IMR-90 (cell line): ENCODE measurements around the gene DPP6. TPM values are rescaled to one million over a fixed set of nuclear protein-coding genes. Genes with fewer than 3 reads are reported as not detected.

ENCODE experiments used
- ATAC-seq: fragments of 200-7000 bp; cut with Tn5 transposase; 2 replicates; pipeline ENCODE4 v1.9.1; 2020; ENCODE audit warnings: low read depth, mild to moderate bottlenecking, moderate library complexity
- BruUV-seq: library from RNA; stranded (reverse); fragments of 400-500 nt; replicated peaks from 2 replicates; lab custom pipeline; 2021; lab: Mats Ljungman, UMichigan
- CTCF ChIA-PET: fragments of 300-600 bp; formaldehyde crosslinking; extraction: SDS; loops from one replicate; lab custom pipeline; 2021; ENCODE audit warnings: antibody characterized with exemption; lab: Yijun Ruan, JAX
- POLR2A ChIA-PET: fragments of 300-600 bp; sonication (Branson Sonifier 250); formaldehyde crosslinking; loops from one replicate; lab custom pipeline; 2022; ENCODE audit warnings: antibody characterized with exemption; ENCODE audit not compliant: unreplicated experiment; lab: Charles Lee
- DNase-seq: peaks from one replicate; pipeline ENCODE4 v3.0.0; 2013
- H2AFZ ChIP-seq: replicated peaks from 2 replicates; pipeline ENCODE3; 2013; ENCODE audit warnings: low read length, mild to moderate bottlenecking; ENCODE audit not compliant: poor library complexity
- H2AK5ac ChIP-seq: 2 replicates; pipeline ENCODE4 v1.6.1; 2013; ENCODE audit warnings: low read depth, low read length, inconsistent platforms
- H2AK9ac ChIP-seq: replicated peaks from 2 replicates; pipeline ENCODE3; 2013; ENCODE audit warnings: mild to moderate bottlenecking, low read depth, low read length, moderate library complexity; ENCODE audit not compliant: poor library complexity
- H2BK120ac ChIP-seq: 2 replicates; pipeline ENCODE4 v1.6.1; 2013; ENCODE audit warnings: low read depth, low read length, inconsistent platforms
- H2BK15ac ChIP-seq: 3 replicates; pipeline ENCODE4 v1.6.1; 2013; ENCODE audit warnings: low read depth, low read length, inconsistent platforms
- H2BK20ac ChIP-seq: 2 replicates; pipeline ENCODE4 v1.6.1; 2013; ENCODE audit warnings: low read depth, mild to moderate bottlenecking, inconsistent platforms, low read length, moderate library complexity
- H2BK5ac ChIP-seq: 2 replicates; pipeline ENCODE4 v1.6.1; 2013; ENCODE audit warnings: mild to moderate bottlenecking, low read depth, low read length, inconsistent platforms; ENCODE audit not compliant: poor library complexity, severe bottlenecking
- H3K14ac ChIP-seq: replicated peaks from 2 replicates; pipeline ENCODE4 v1.6.1; 2013; ENCODE audit warnings: low read depth, low read length, inconsistent platforms
- H3K18ac ChIP-seq: 2 replicates; pipeline ENCODE4 v1.6.1; 2013; ENCODE audit warnings: low read depth, low read length, control low read depth
- H3K23ac ChIP-seq: 2 replicates; pipeline ENCODE4 v1.6.1; 2013; ENCODE audit warnings: low read depth, low read length, inconsistent platforms
- H3K27ac ChIP-seq: 2 replicates; pipeline ENCODE4 v1.5.1; 2013; ENCODE audit warnings: mild to moderate bottlenecking, control low read depth, low read length; ENCODE audit not compliant: insufficient read depth
- H3K27me3 ChIP-seq: 2 replicates; pipeline ENCODE4 v1.6.1; 2013; ENCODE audit warnings: low read length; ENCODE audit not compliant: control insufficient read depth, insufficient read depth
- H3K36me3 ChIP-seq: 2 replicates; pipeline ENCODE4 v1.6.1; 2013; ENCODE audit warnings: low read length, mixed read lengths; ENCODE audit not compliant: control insufficient read depth, insufficient read depth
- H3K4ac ChIP-seq: 2 replicates; pipeline ENCODE4 v1.6.1; 2013; ENCODE audit warnings: low read depth, low read length, inconsistent platforms
- H3K4me1 ChIP-seq: 2 replicates; pipeline ENCODE4 v1.6.1; 2013; ENCODE audit warnings: low read length, mixed read lengths; ENCODE audit not compliant: control insufficient read depth, insufficient read depth
- H3K4me2 ChIP-seq: 2 replicates; pipeline ENCODE4 v1.6.1; 2013; ENCODE audit warnings: low read depth, mild to moderate bottlenecking, control low read depth, low read length, moderate library complexity
- H3K4me3 ChIP-seq: 2 replicates; pipeline ENCODE4 v1.5.1; 2013; ENCODE audit warnings: low read depth, mild to moderate bottlenecking, control low read depth, low read length, moderate library complexity; ENCODE audit not compliant: insufficient read depth
- H3K56ac ChIP-seq: 2 replicates; pipeline ENCODE4 v1.6.1; 2013; ENCODE audit warnings: low read length, inconsistent platforms; ENCODE audit not compliant: insufficient read depth; ENCODE audit errors: extremely low read depth
- H3K79me1 ChIP-seq, 2 experiments: 2 replicates each; pipeline ENCODE4 v1.6.1; 2013; ENCODE audit warnings: low read length in 2 of 2, inconsistent platforms in 1 of 2, low read depth in 1 of 2
- H3K9ac ChIP-seq: 2 replicates; pipeline ENCODE4 v1.6.1; 2013; ENCODE audit warnings: low read depth, low read length, control low read depth
- H3K9me1 ChIP-seq: 2 replicates; pipeline ENCODE4 v1.6.1; 2013; ENCODE audit warnings: low read length, inconsistent platforms; ENCODE audit not compliant: insufficient read depth
- H3K9me3 ChIP-seq: 2 replicates; pipeline ENCODE4 v1.6.1; 2013; ENCODE audit warnings: low read length; ENCODE audit not compliant: control insufficient read depth, insufficient read depth
- H4K20me1 ChIP-seq: 2 replicates; pipeline ENCODE4 v1.6.1; 2013; ENCODE audit warnings: low read length, inconsistent platforms; ENCODE audit not compliant: insufficient read depth
- H4K5ac ChIP-seq: 2 replicates; pipeline ENCODE4 v1.6.1; 2013; ENCODE audit warnings: mild to moderate bottlenecking, low read depth, low read length, control low read depth
- H4K8ac ChIP-seq, 2 experiments: 2 replicates each; pipeline ENCODE4 v1.6.1; 2013; ENCODE audit warnings: low read depth in 2 of 2, low read length in 2 of 2, control low read depth in 1 of 2, inconsistent platforms in 1 of 2
- H4K91ac ChIP-seq: 2 replicates; pipeline ENCODE4 v1.6.1; 2013; ENCODE audit warnings: low read depth, low read length, inconsistent platforms; ENCODE audit not compliant: insufficient read depth
- CHD1 ChIP-seq: IDR thresholded peaks from 2 replicates; pipeline ENCODE4 v1.6.1; 2012; ENCODE audit warnings: low read depth, low read length, improper control_type of control experiment
- CTCF ChIP-seq: conservative IDR thresholded peaks from 2 replicates; pipeline ENCODE4 v1.5.1; 2012; ENCODE audit warnings: mild to moderate bottlenecking, low read depth, low read length, improper control_type of control experiment
- ELK1 ChIP-seq: fragments of 150-350 bp; IDR thresholded peaks from 2 replicates; pipeline ENCODE4 v1.6.1; 2016; ENCODE audit warnings: low read depth, mild to moderate bottlenecking, low read length, moderate library complexity, borderline replicate concordance
- MAFK ChIP-seq: IDR thresholded peaks from 2 replicates; pipeline ENCODE4 v1.6.1; 2012; ENCODE audit warnings: low read depth, low read length, improper control_type of control experiment
- MXI1 ChIP-seq: IDR thresholded peaks from 2 replicates; pipeline ENCODE4 v1.6.1; 2012; ENCODE audit warnings: low read depth, mild to moderate bottlenecking, low read length, moderate library complexity, borderline replicate concordance
- RCOR1 ChIP-seq: IDR thresholded peaks from 2 replicates; pipeline ENCODE4 v1.6.1; 2012; ENCODE audit warnings: mild to moderate bottlenecking, low read length, improper control_type of control experiment; ENCODE audit not compliant: insufficient replicate concordance
- WGBS, 2 experiments: methylation state at CpG; one replicate each; pipeline versions ENCODE4 v1.1.5 to v1.1.7; 2013; ENCODE audit warnings: missing lambda C conversion rate in 2 of 2; ENCODE audit not compliant: insufficient read length in 1 of 2; ENCODE audit errors: extremely low coverage in 2 of 2; 5-methylcytosine and 5-hydroxymethylcytosine counted together
- dilution Hi-C: fragments of 300-500 bp; cut with HindIII; formaldehyde crosslinking; loops from one replicate; pipeline ENCODE4 v1.14.3; 2018; ENCODE audit warnings: low sequenced_read_pairs; ENCODE audit not compliant: unreplicated experiment
- in situ Hi-C: fragments of 300-500 bp; cut with MboI; formaldehyde crosslinking; loops from 3 replicates; pipeline ENCODE4 v1.14.3; 2019; ENCODE audit warnings: low sequenced_read_pairs, inconsistent platforms, mixed read lengths
- intact Hi-C: fragments of 100-400 bp; cut with micrococcal nuclease; formaldehyde crosslinking; loops from 2 replicates; pipeline ENCODE4 v1.10.0; 2022
- polyA plus RNA-seq, 3 experiments: library from polyadenylated mRNA; depleted of rRNA; stranded (reverse); fragments of >200 nt; gene quantifications; 2 replicates each; pipeline ENCODE4 v1.2.3, GENCODE V29; 2012; ENCODE audit warnings: low replicate concordance in 1 of 3
- total RNA-seq: library from RNA; depleted of rRNA; stranded (reverse); fragments of >200 nt; gene quantifications from 2 replicates; pipeline ENCODE4 v1.2.3, GENCODE V29; 2012

Gene DPP6
- total and polyA plus RNA-seq, 2 of the 4 experiments (the other 2 are of a cell fraction) = not detected

GRCh38 chr7:154171422-154171821 lies 119.2 kb downstream of the DPP6 start:
- DNase-seq = no peak

More at GRCh38 chr7:154171422-154171821, 119.2 kb downstream of the DPP6 start:
- no peak overlapping the region for H2BK120ac ChIP-seq
- no peak overlapping the region for H2BK15ac ChIP-seq
- POLR2A ChIA-PET = no interaction called here
- no peak overlapping the region for H4K5ac ChIP-seq
- no TSS peak for BruUV-seq
- no peak overlapping the region for H2AK9ac ChIP-seq
- dilution Hi-C loops (no loop called here), intact Hi-C loops (no loop called here), in situ Hi-C loops (no loop called here)
- H3K4me2 ChIP-seq = no peak overlapping the region
- H3K14ac ChIP-seq = no peak overlapping the region
- no peaks in the 10 kb centered on the region for H3K4me1 ChIP-seq
- no peak for TF ChIP-seq MXI1
- no peak for TF ChIP-seq MAFK
- no peak for TF ChIP-seq RCOR1
- TF ChIP-seq ELK1 = no peak
- no peak for TF ChIP-seq CHD1
- no peak for TF ChIP-seq CTCF
- no peak overlapping the region for H3K27ac ChIP-seq
- H3K23ac ChIP-seq = no peak overlapping the region
- H4K20me1 ChIP-seq = no peaks in the 10 kb centered on the region
- no peaks in the 10 kb centered on the region for H3K36me3 ChIP-seq
- CTCF ChIA-PET = no interaction called here
- no peak overlapping the region for H2AK5ac ChIP-seq
- H3K4me3 ChIP-seq = no peak overlapping the region
- H3K18ac ChIP-seq = no peak overlapping the region
- H3K9me3 ChIP-seq = peaks cover 40% of the 10 kb centered on the region
- H3K9me1 ChIP-seq = no peaks in the 10 kb centered on the region
- ATAC-seq = no peak
- H2BK20ac ChIP-seq = no peak overlapping the region
- H3K4ac ChIP-seq = no peak overlapping the region
- no CpG with 5 or more reads among the region's 1 CpG for WGBS, 2 experiments
- H3K9ac ChIP-seq = no peak overlapping the region
- H3K79me1 ChIP-seq = no peaks in the 10 kb centered on the region
- no peak overlapping the region for H2AFZ ChIP-seq
- no peak overlapping the region for H4K8ac ChIP-seq
- no peak overlapping the region for H2BK5ac ChIP-seq
- no peak overlapping the region for H3K56ac ChIP-seq
- no peaks in the 10 kb centered on the region for H3K27me3 ChIP-seq
- H4K91ac ChIP-seq = no peak overlapping the region
